ENCODE results near the gene DEDD. TPM values are rescaled to one million over a fixed set of nuclear protein-coding genes. Genes with fewer than 3 reads are reported as not detected.

The DEDD gene
- total and polyA plus RNA-seq, 11 donors = 13.8 to 38.8 (median 26.5) TPM

GRCh38 chr1:161166669-161167548 lies 34.4 kb upstream of the DEDD start:
- 7 to 8% (median 8%) methylated on average over 32 to 33 of the region's 33 CpGs for WGBS, 4 donors
- H3K27me3 ChIP-seq = no peaks in the 10 kb centered on the region
- peaks cover 0 to 70% (median 57%) of the 10 kb centered on the region in 9 donors for H3K36me3 ChIP-seq

GRCh38 chr1:161165742-161166668 lies 33.5 kb upstream of the DEDD start, which contains the start of gene PPOX:
Gene PPOX (plus strand): TSS chr1:161166426. CDS start chr1:161166848, 422 bp downstream.
- H3K27me3 ChIP-seq = no peaks in the 10 kb centered on the region
- peaks cover 0 to 35% (median 26%) of the 10 kb centered on the region in 12 donors for H3K4me1 ChIP-seq
- peak within 1 kb of the TSS; percentile 75 to 92 (median 84) for H3K27ac ChIP-seq
- ATAC-seq (peak; percentile 96 to 97 (median 96)), DNase-seq (peak; percentile 96 to 98 (median 97))
- 0 to 1% (median 0%) methylated on average over 39 to 54 of the region's 54 CpGs for WGBS, 4 donors
- TF ChIP-seq POLR2A (IDR thresholded peaks at IDR 0.05) = peak; percentile 42 to 67
- TF ChIP-seq CTCF (IDR thresholded peaks at IDR 0.05) = peak in 10 of 12 donors; percentile 16 to 57 (median 40)
- H3K36me3 ChIP-seq = peaks cover 0 to 64% (median 53%) of the 10 kb centered on the region in 9 donors
- no peaks in the 10 kb centered on the region for H3K9me3 ChIP-seq
- H3K4me3 ChIP-seq = peak within 1 kb of the TSS; percentile 59 to 92 (median 77)
- intact Hi-C loops (cut with DNase I) = no loop called here

More at GRCh38 chr1:161166669-161167548, 34.4 kb upstream of the DEDD start:
- peak in 1 of 4 donors; percentile 0 for ATAC-seq
- Histone ChIP-seq H3K27ac (peak overlapping the region; percentile 75 to 92 (median 83)), H3K4me3 (peak overlapping the region; percentile 59 to 92 (median 77)), H3K4me1 (peaks cover 0 to 29% (median 20%) of the 10 kb centered on the region in 12 donors), H3K9me3 (no peaks in the 10 kb centered on the region)
- TF ChIP-seq POLR2A (IDR thresholded peaks at IDR 0.05) (no peak), CTCF (IDR thresholded peaks at IDR 0.05) (no peak)
- intact Hi-C loops (cut with DNase I) = no loop called here
- no peak for DNase-seq

- DNase-seq (no peak), ATAC-seq (no peak)
- peaks cover 0 to 59% (median 46%) of the 10 kb centered on the region in 9 donors for H3K36me3 ChIP-seq
- H3K4me1 ChIP-seq = peaks cover 0 to 44% (median 35%) of the 10 kb centered on the region in 12 donors
- intact Hi-C loops (cut with DNase I) = no loop called here
- WGBS, 4 donors = 56 to 63% (median 58%) methylated on average over 14 of the region's 14 CpGs
- H3K9me3 ChIP-seq = no peaks in the 10 kb centered on the region
- TF ChIP-seq CTCF (IDR thresholded peaks at IDR 0.05) (no peak), POLR2A (IDR thresholded peaks at IDR 0.05) (no peak)
- no peaks in the 10 kb centered on the region for H3K27me3 ChIP-seq
- H3K4me3 ChIP-seq = peak overlapping the region in 11 of 12 donors; percentile 59 to 92 (median 78)
- peak overlapping the region; percentile 75 to 92 (median 84) for H3K27ac ChIP-seq
Measured at GRCh38 chr1:161164901-161165610, 32.6 kb upstream of the DEDD start.

All from heart left ventricle (tissue), 16 donors.